ENCODE results near the gene DEUP1.

DEUP1 gene

DNA sequence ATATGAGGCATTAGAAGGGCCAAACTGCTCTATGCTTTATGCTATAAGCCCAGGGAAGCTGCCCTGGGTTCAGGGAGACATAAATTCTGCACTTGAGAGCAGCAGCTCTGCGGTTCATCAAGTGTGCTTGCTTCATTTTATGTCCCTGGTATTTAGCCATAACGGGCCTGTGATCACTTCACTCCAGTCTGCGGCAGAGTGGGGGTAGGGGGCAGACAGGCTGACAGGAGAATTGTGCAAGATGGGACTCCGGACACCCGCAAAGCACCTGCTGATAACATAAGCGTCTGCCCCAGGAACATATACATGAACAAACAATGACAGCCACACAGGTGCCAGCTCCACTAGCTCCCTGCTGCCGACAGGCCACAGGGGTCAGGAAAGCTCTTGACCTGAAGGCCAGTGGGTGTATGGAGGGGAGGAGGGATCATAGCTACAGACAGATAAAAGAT, 156.5 kb downstream of the DEUP1 start:
- Histone ChIP-seq H3F3A (ENCODE audit: insufficient read depth, low read length) (no peaks in the 10 kb centered on the region), H3K9me3 (ENCODE audit: low read length) (no peaks in the 10 kb centered on the region), H3K4me3 (ENCODE audit: low read depth, low read length, poor library complexity, severe bottlenecking) (no peak overlapping the region), H3K36me3 (ENCODE audit: insufficient read depth, low read length) (no peaks in the 10 kb centered on the region), H4K20me1 (ENCODE audit: insufficient read depth, low read length) (no peaks in the 10 kb centered on the region), H3K4me2 (ENCODE audit: low read length) (no peak overlapping the region), H2AFZ (ENCODE audit: low read length) (no peak overlapping the region), H3K9me2 (ENCODE audit: low read depth, low read length) (no peaks in the 10 kb centered on the region), H3K27ac (ENCODE audit: low read depth, low read length, poor library complexity, severe bottlenecking) (no peak overlapping the region), H3K9ac (ENCODE audit: low read length) (no peak overlapping the region), H3K79me2 (ENCODE audit: insufficient read depth, low read length) (no peaks in the 10 kb centered on the region), H3K27me3 (ENCODE audit: insufficient read depth, low read length) (no peaks in the 10 kb centered on the region), H3K4me1 (ENCODE audit: insufficient read depth, low read length, severe bottlenecking) (no peaks in the 10 kb centered on the region)
- TF ChIP-seq EZH2 (IDR thresholded peaks at IDR 0.05; ENCODE audit: borderline replicate concordance, low read length) = no peak
- TF ChIP-seq, protein P1, sequence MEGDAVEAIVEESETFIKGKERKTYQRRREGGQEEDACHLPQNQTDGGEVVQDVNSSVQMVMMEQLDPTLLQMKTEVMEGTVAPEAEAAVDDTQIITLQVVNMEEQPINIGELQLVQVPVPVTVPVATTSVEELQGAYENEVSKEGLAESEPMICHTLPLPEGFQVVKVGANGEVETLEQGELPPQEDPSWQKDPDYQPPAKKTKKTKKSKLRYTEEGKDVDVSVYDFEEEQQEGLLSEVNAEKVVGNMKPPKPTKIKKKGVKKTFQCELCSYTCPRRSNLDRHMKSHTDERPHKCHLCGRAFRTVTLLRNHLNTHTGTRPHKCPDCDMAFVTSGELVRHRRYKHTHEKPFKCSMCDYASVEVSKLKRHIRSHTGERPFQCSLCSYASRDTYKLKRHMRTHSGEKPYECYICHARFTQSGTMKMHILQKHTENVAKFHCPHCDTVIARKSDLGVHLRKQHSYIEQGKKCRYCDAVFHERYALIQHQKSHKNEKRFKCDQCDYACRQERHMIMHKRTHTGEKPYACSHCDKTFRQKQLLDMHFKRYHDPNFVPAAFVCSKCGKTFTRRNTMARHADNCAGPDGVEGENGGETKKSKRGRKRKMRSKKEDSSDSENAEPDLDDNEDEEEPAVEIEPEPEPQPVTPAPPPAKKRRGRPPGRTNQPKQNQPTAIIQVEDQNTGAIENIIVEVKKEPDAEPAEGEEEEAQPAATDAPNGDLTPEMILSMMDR (IDR thresholded peaks at IDR 0.05; ENCODE audit: low read length) = no peak
